ENCODE measurements around the gene ABCB9. TPM values are rescaled to one million over a fixed set of nuclear protein-coding genes. Genes with fewer than 3 reads are reported as not detected.
"Not testable (repeated sequence)": the region's sequence is repeated elsewhere in the genome, so short reads cannot be mapped to it uniquely, and the experiment has no call there.

Gene ABCB9
- total RNA-seq, 4 donors from 2014 or later = 2.3 to 8.4 (median 3.5) TPM

GRCh38 chr12:122920687-122921086 lies 45.6 kb downstream of the ABCB9 start:
- Histone ChIP-seq H3K4me1 (peaks cover 0 to 32% (median 10%) of the 10 kb centered on the region in 3 donors), H3K27me3 (no peaks in the 10 kb centered on the region), H3K27ac (no peak overlapping the region), H3K9me3 (no peaks in the 10 kb centered on the region), H3K4me3 (no peak overlapping the region), H3K36me3 (peaks cover 0 to 10% of the 10 kb centered on the region in 2 donors)
- no peak for ATAC-seq
- 85 to 93% methylated on average over 3 to 5 of the region's 5 CpGs for WGBS, 2 donors (ENCODE audit: low coverage in 1 of 2)
- TF ChIP-seq POLR2A (IDR thresholded peaks at IDR 0.05) = no peak
- TF ChIP-seq, protein P1, sequence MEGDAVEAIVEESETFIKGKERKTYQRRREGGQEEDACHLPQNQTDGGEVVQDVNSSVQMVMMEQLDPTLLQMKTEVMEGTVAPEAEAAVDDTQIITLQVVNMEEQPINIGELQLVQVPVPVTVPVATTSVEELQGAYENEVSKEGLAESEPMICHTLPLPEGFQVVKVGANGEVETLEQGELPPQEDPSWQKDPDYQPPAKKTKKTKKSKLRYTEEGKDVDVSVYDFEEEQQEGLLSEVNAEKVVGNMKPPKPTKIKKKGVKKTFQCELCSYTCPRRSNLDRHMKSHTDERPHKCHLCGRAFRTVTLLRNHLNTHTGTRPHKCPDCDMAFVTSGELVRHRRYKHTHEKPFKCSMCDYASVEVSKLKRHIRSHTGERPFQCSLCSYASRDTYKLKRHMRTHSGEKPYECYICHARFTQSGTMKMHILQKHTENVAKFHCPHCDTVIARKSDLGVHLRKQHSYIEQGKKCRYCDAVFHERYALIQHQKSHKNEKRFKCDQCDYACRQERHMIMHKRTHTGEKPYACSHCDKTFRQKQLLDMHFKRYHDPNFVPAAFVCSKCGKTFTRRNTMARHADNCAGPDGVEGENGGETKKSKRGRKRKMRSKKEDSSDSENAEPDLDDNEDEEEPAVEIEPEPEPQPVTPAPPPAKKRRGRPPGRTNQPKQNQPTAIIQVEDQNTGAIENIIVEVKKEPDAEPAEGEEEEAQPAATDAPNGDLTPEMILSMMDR (IDR thresholded peaks at IDR 0.05) = no peak
- TF ChIP-seq POLR2AphosphoS5 (IDR thresholded peaks at IDR 0.05) = no peak
- no peak for TF ChIP-seq EP300 (IDR thresholded peaks at IDR 0.05)

GRCh38 chr12:122918827-122919226 lies 47.4 kb downstream of the ABCB9 start:
- ATAC-seq = no peak
- no peak for TF ChIP-seq POLR2A (IDR thresholded peaks at IDR 0.05)
- TF ChIP-seq, protein P1 (IDR thresholded peaks at IDR 0.05) = no peak
- TF ChIP-seq EP300 (IDR thresholded peaks at IDR 0.05) = no peak
- no peak for TF ChIP-seq POLR2AphosphoS5 (IDR thresholded peaks at IDR 0.05)
- Histone ChIP-seq H3K4me1 (peaks cover 0 to 36% (median 10%) of the 10 kb centered on the region in 3 donors), H3K27ac (no peak overlapping the region), H3K9me3 (no peaks in the 10 kb centered on the region), H3K4me3 (no peak overlapping the region), H3K27me3 (no peaks in the 10 kb centered on the region), H3K36me3 (no peaks in the 10 kb centered on the region)
- 10 to 50% methylated on average over 1 of the region's 2 CpGs for WGBS, 2 donors (ENCODE audit: low coverage in 1 of 2)

GRCh38 chr12:122917507-122918121 lies 48.6 kb downstream of the ABCB9 start:
- Histone ChIP-seq H3K4me1 (peaks cover 0 to 36% (median 10%) of the 10 kb centered on the region in 3 donors), H3K36me3 (no peaks in the 10 kb centered on the region), H3K9me3 (no peaks in the 10 kb centered on the region), H3K27ac (peak overlapping the region; percentile 41 to 76 (median 72)), H3K4me3 (no peak overlapping the region), H3K27me3 (no peaks in the 10 kb centered on the region)
- ATAC-seq = peak; percentile 82
- 0% methylated on average over 1 of the region's 9 CpGs; no CpG with 5 or more reads in 1 of the 2 donors for WGBS, 2 donors (ENCODE audit: low coverage in 1 of 2)
- TF ChIP-seq POLR2A (IDR thresholded peaks at IDR 0.05) (no peak), POLR2AphosphoS5 (IDR thresholded peaks at IDR 0.05) (peak; percentile 43)

DNA sequence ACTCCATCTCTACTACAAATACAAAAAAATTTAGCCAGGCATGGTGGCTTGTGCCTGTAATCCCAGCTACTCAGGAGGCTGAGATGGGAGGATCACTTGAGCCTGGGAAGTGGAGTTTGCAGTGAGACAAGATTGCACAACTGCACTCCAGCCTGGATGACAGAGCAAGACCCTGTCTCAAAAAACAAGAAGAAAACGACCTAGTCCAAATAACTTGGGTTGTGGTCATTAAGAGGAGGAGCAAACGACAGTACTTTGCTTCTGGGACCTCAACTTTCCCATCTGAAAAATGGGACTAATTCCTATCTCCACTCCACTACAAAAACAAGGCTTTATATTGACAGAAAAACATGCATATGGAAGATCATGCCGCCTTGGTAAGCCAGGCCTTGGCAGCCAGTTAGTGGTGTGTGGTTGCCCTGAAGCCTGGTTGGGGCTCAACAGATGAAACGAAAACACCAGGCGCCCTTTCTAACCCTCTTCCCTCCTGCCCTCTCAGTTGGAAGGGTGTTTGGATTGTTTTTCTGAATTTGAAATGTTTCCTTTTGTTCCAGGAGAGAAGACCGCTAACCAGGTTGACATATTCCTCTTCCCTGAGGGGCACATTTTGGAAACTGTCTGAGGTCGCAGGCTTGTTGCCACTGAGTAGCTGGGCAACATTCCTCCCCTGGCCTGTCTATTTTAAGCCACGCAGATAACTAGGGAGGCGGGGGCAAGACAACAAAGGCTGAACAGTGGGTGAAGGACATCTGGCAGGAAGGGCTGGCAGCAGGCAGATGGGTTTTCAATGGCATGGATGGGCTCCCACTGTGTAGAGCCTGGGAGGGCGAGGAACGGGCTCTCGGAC lies 56.6 kb downstream of the ABCB9 start:
- WGBS, 2 donors (ENCODE audit: low coverage in 1 of 2) = 44 to 65% methylated on average over 10 to 12 of the region's 12 CpGs
- TF ChIP-seq, protein P1 (IDR thresholded peaks at IDR 0.05) = no peak
- TF ChIP-seq POLR2A (IDR thresholded peaks at IDR 0.05) (no peak), EP300 (IDR thresholded peaks at IDR 0.05) (no peak), POLR2AphosphoS5 (IDR thresholded peaks at IDR 0.05) (no peak)
- ATAC-seq = no peak

DNA sequence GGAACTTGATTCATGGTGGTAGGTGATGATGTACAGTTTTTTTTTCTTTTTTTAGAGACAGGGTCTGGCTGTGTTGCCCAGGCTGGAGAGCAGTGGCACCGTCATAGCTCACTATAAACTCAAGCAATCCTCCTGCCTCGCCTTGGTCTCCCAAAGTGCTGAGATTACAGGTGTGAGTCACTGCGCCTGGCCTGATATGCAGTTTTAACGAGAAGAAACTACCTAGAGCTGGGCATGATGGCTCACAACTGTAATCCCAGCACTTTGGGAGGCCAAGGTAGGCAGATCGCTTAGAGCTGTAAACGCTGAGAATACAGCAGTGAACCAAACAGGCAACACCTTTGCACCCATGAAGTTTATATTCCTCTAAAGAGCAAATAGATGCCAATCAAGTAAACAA lies 57.3 kb downstream of the ABCB9 start:
- Histone ChIP-seq H3K9me3 (no peaks in the 10 kb centered on the region), H3K4me3 (no peak overlapping the region), H3K36me3 (no peaks in the 10 kb centered on the region), H3K27me3 (no peaks in the 10 kb centered on the region), H3K4me1 (peaks cover 0 to 7% (median 0%) of the 10 kb centered on the region in 3 donors), H3K27ac (no peak overlapping the region)
- ATAC-seq = no peak
- TF ChIP-seq POLR2AphosphoS5 (IDR thresholded peaks at IDR 0.05) (no peak), POLR2A (IDR thresholded peaks at IDR 0.05) (no peak), EP300 (IDR thresholded peaks at IDR 0.05) (no peak)
- 89 to 100% methylated on average over 3 to 5 of the region's 6 CpGs for whole genome bisulfite sequencing, 2 donors (ENCODE audit: low coverage in 1 of 2)

More for the DNA sequence above, 56.6 kb downstream of the ABCB9 start:
- Histone ChIP-seq H3K9me3 (no peaks in the 10 kb centered on the region), H3K27me3 (no peaks in the 10 kb centered on the region), H3K36me3 (no peaks in the 10 kb centered on the region), H3K27ac (no peak overlapping the region), H3K4me1 (peaks cover 0 to 7% (median 0%) of the 10 kb centered on the region in 3 donors), H3K4me3 (no peak overlapping the region)

GRCh38 chr12:122905258-122905657 lies 61.0 kb downstream of the ABCB9 start:
- not testable (repeated sequence) for ATAC-seq, H3K27ac ChIP-seq, H3K36me3 ChIP-seq, H3K27me3 ChIP-seq, H3K4me1 ChIP-seq, H3K9me3 ChIP-seq, H3K4me3 ChIP-seq
- 96 to 100% methylated on average over 2 to 4 of the region's 5 CpGs for WGBS, 2 donors (ENCODE audit: low coverage in 1 of 2)

Data from gastroesophageal sphincter (tissue), 4 donors.